ENCODE measurements around the gene AK5. TPM values are rescaled to one million over a fixed set of nuclear protein-coding genes. Genes with fewer than 3 reads are reported as not detected.
A peak's percentile ranks its signal among the peaks of the same experiment; 100 is the strongest.

AK5 gene
- total RNA-seq, 2 donors from 2014 or later = 0.46 to 2.8 TPM

DNA sequence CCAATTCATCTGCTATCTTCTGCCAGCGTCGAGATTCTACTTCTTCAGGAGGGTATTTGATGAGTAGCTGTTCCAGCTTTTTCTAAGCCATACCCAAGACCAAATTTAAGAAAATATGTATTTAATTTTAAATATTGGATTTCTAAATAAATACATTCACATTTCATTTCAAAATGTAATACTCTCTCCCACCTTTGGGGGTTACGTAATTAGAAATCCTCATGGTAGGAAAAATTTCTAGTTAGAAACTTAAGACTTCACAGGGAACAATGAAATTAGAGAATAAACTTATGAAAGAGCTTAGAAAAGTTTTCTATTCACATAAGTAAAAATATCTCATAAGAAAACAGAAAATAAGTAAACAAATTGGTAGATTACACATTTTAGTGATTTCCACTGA is 297.7 kb downstream of the AK5 start:
- Histone ChIP-seq H3K4me1 (ENCODE audit: control insufficient read depth, insufficient read depth, low read length) (no peaks in the 10 kb centered on the region), H3K27ac (ENCODE audit: low read depth, low read length) (no peak overlapping the region), H3K9me3 (ENCODE audit: control insufficient read depth, low read length) (no peaks in the 10 kb centered on the region), H3K27me3 (ENCODE audit: control insufficient read depth, insufficient read depth, low read length, poor library complexity, severe bottlenecking) (no peaks in the 10 kb centered on the region), H3K9ac (ENCODE audit: extremely low read depth, low read length, poor library complexity, severe bottlenecking) (no peak overlapping the region), H3K4me3 (ENCODE audit: low read length) (no peak overlapping the region), H3K36me3 (ENCODE audit: control insufficient read depth, insufficient read depth, low read length) (peaks cover 69% of the 10 kb centered on the region)
- Mint-ChIP-seq H3K9me3 (no peaks in the 10 kb centered on the region), H3K4me1 (no peaks in the 10 kb centered on the region), H3K27ac (no peak overlapping the region), H3K27me3 (ENCODE audit: insufficient read depth) (no peaks in the 10 kb centered on the region), H3K36me3 (ENCODE audit: low read depth) (peaks cover 43% of the 10 kb centered on the region), H3K4me3 (no peak overlapping the region)
- DNase-seq = no peak
- TF ChIP-seq, protein P1, sequence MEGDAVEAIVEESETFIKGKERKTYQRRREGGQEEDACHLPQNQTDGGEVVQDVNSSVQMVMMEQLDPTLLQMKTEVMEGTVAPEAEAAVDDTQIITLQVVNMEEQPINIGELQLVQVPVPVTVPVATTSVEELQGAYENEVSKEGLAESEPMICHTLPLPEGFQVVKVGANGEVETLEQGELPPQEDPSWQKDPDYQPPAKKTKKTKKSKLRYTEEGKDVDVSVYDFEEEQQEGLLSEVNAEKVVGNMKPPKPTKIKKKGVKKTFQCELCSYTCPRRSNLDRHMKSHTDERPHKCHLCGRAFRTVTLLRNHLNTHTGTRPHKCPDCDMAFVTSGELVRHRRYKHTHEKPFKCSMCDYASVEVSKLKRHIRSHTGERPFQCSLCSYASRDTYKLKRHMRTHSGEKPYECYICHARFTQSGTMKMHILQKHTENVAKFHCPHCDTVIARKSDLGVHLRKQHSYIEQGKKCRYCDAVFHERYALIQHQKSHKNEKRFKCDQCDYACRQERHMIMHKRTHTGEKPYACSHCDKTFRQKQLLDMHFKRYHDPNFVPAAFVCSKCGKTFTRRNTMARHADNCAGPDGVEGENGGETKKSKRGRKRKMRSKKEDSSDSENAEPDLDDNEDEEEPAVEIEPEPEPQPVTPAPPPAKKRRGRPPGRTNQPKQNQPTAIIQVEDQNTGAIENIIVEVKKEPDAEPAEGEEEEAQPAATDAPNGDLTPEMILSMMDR (conservative IDR thresholded peaks at IDR 0.05) = peak; percentile 41
- 93 to 100% methylated on average over 2 of the region's 3 CpGs for WGBS, 2 experiments (ENCODE audit: insufficient coverage in 1 of 2, insufficient read length in 1 of 2)

DNA sequence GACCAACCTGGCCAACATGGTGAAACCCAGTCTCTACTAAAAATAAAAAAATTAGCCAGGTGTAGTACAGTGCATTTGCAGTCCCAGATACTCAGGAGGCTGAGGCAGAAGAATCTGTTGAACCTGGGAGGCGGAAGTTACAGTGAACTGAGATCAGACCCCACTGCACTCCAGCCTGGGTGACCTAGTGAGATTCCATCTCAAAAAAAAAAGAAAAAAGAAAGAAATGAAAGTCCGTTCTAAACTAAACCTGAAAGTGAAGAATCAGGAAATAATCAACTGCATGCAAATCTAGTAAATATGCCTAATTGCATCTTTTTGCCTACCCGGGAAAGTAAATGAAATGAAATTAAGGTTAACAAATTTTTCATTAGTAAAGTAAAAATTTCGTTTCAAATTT is 301.1 kb downstream of the AK5 start:
- Mint-ChIP-seq H3K36me3 (ENCODE audit: low read depth) (peaks cover 35% of the 10 kb centered on the region), H3K4me3 (no peak overlapping the region), H3K9me3 (no peaks in the 10 kb centered on the region), H3K27me3 (ENCODE audit: insufficient read depth) (no peaks in the 10 kb centered on the region), H3K27ac (no peak overlapping the region), H3K4me1 (no peaks in the 10 kb centered on the region)
- no peaks in the 10 kb centered on the region for H3K9me3 ChIP-seq (ENCODE audit: control insufficient read depth, low read length)
- peaks cover 39% of the 10 kb centered on the region for H3K36me3 ChIP-seq (ENCODE audit: control insufficient read depth, insufficient read depth, low read length)
- TF ChIP-seq, protein P1 (conservative IDR thresholded peaks at IDR 0.05) = no peak
- H3K9ac ChIP-seq (ENCODE audit: extremely low read depth, low read length, poor library complexity, severe bottlenecking) = no peak overlapping the region
- no peak overlapping the region for H3K4me3 ChIP-seq (ENCODE audit: low read length)
- 90% methylated on average over 1 to 3 of the region's 4 CpGs for WGBS, 2 experiments (ENCODE audit: insufficient coverage in 1 of 2, insufficient read length in 1 of 2)
- no peak overlapping the region for H3K27ac ChIP-seq (ENCODE audit: low read depth, low read length)
- H3K27me3 ChIP-seq (ENCODE audit: control insufficient read depth, insufficient read depth, low read length, poor library complexity, severe bottlenecking) = no peaks in the 10 kb centered on the region
- DNase-seq = no peak
- H3K4me1 ChIP-seq (ENCODE audit: control insufficient read depth, insufficient read depth, low read length) = no peaks in the 10 kb centered on the region

DNA sequence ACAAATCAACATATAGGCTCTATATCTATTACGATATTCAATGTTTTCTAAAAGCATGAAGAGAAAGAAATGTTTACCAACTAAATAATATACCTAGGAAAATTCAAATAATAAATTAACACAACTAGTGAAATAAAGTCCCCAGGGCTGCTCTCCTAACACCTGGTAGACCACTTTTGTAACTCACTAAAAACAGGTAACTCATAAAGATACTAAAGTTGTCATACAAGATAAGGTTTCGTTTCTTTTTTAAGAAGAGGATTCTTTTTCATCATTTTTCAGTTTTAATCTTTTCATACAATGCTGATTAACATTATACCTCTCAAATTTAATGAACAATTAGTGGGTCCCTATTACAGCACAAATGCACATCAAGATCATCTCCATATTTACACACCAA is 301.7 kb downstream of the AK5 start:
- H3K27ac ChIP-seq (ENCODE audit: low read depth, low read length) = no peak overlapping the region
- H3K4me1 ChIP-seq (ENCODE audit: control insufficient read depth, insufficient read depth, low read length) = no peaks in the 10 kb centered on the region
- Mint-ChIP-seq H3K27ac (no peak overlapping the region), H3K4me3 (no peak overlapping the region), H3K4me1 (no peaks in the 10 kb centered on the region), H3K27me3 (ENCODE audit: insufficient read depth) (no peaks in the 10 kb centered on the region), H3K36me3 (ENCODE audit: low read depth) (peaks cover 41% of the 10 kb centered on the region), H3K9me3 (no peaks in the 10 kb centered on the region)
- H3K4me3 ChIP-seq (ENCODE audit: low read length) = no peak overlapping the region
- 100% methylated on average over 2 of the region's 2 CpGs; no CpG with 5 or more reads in 1 of the 2 experiments for WGBS, 2 experiments (ENCODE audit: insufficient coverage in 1 of 2, insufficient read length in 1 of 2)
- TF ChIP-seq, protein P1 (conservative IDR thresholded peaks at IDR 0.05) = no peak
- no peaks in the 10 kb centered on the region for H3K27me3 ChIP-seq (ENCODE audit: control insufficient read depth, insufficient read depth, low read length, poor library complexity, severe bottlenecking)
- H3K9ac ChIP-seq (ENCODE audit: extremely low read depth, low read length, poor library complexity, severe bottlenecking) = no peak overlapping the region
- H3K9me3 ChIP-seq (ENCODE audit: control insufficient read depth, low read length) = no peaks in the 10 kb centered on the region
- DNase-seq = no peak
- peaks cover 36% of the 10 kb centered on the region for H3K36me3 ChIP-seq (ENCODE audit: control insufficient read depth, insufficient read depth, low read length)

Data from endodermal cell (in vitro differentiated cells).